Smooth muscle cell of the brain vasculature (primary cell): ENCODE data around the gene DPYSL5.

Experiments used
- DNase-seq: peaks from one replicate; pipeline ENCODE4 v3.0.0-alpha.2; 2012; ENCODE audit warnings: low read depth, low spot score

DPYSL5 gene

DNA sequence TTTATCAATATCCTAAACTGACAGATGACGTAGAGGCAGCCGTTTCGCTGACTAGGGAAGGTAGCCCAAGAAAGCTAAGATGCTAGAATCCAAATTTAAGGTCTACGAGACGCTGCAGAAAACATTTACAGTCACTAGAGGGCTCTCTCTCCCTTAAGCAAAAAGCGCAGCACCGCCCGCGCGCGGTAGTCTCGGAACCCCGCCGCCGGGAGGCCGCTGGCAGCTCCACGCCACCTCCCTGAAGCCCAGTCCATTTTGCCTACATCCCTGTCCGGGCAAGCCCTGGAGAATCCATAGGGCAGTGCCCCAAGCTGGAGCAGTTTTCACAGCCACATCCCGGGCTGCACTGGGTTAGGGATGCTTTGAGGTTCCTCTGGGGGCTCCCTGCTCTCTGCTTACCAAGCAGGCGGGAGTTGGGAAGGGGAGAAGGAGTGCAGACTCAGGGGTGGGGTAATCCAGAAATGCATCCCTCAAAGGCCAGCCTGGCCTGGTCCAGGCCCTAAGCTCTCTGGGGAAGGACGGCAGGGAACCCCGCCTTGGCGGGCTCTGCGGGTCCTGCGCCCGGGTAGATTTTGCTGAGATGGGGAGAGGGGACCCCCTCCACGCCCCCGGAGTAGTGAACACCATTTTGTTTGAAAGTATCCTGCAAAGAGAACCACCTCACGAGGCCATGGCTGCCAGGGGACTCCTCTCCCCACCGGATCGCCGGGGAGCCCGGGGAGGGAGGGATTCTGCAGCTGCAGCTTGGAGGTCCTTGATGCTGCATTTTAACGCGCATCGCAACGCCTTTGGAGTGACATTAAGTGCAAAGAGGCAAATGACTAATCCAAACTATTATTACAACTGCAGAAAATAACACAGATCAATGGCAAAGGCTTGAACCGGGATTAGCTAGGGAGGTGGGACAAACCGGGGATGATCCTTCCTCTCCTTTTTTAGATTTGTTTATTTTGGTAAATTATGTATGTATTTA, 1.3 kb upstream of the DPYSL5 start:
- peak; percentile 37 for DNase-seq

- DNase-seq: no peak
These were observed 651 bp upstream of the DPYSL5 start for GRCh38 chr2:26847307-26847654.

DNA sequence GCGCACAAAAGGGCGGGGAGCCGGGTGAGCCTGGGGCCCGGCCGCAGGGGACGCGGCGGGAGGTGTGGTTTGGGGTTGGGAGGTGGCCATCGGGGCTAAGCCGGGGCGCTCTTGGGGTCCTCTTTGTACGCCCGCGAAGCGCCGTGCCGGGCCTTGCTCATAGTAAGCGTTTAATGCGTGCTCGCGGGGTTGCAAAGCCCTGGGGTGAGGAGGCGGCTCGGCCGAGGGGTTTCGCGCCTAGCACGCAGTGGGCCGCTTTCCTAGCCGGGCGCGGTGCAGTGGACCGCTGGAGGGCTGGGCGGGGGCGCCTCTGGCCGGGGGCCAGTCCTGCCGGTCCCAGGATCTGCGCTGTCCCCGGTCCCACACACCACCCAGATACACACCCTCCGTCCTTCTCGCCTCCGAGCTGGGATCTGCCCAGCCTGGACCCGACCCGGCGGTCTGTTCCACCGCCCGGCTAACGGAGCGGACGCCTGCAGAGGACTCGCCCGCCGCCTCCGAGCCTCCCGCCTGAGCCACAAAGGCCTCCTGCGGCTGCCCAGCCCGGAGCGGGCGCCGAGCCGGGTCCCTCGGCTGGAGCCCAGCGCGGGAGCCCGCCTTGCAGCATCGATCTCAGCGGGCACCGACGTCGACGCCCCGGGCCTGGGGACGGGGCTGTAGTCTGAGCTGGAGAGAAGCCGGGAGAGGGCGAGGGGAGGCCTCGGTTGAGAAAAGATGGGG, 564 bp downstream of the DPYSL5 start:
- no peak for DNase-seq

DNA sequence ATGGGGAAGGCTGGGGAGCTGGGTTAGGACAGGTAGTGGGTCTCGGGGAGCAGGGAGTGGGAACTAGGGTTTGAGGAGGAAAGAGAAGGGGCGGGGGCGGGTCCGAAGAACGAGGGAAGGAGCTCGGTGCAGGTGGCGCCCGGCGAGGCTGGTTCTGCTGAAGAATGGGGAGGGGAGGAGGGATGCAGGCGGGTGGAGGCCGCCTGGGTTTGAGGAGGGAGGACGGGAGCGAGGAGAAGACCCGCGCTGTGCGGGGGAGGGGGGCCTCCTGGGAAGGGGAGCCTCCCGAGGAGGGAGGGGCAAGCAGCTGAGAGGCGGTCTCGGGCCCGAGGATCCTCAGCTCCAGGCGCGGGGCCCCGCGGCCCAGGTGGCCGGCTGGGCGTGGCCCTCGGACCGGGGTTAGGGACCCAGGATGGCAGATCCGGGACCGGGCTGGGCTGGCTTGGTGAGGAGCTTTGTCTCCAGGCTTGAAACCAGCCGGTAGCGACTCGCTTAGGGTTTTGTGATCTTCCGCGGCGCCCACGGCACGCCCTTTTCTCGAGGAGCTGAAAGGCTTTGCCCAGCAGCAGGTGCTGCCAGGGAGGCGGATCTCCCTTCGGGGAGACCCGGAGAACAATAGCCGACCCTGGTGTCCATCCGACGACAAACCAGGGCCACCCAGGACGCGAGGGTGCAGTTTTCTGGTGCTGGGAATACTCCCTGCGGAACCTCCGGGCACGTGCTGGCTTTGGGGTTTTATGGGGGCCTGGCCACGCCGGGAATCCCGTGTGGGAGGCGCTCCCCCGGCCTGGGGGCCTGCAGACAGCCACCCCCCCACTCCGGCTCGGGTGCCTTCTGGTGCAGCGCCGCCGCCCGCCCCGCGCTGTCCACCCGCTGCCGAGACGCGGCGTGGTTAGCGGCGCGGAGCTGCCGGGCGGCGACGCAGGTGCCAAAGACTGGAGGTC, 1.4 kb downstream of the DPYSL5 start:
- DNase-seq: no peak

GRCh38 chr2:26850000-26850431, 2.1 kb downstream of the DPYSL5 start:
- no peak for DNase-seq

DNA sequence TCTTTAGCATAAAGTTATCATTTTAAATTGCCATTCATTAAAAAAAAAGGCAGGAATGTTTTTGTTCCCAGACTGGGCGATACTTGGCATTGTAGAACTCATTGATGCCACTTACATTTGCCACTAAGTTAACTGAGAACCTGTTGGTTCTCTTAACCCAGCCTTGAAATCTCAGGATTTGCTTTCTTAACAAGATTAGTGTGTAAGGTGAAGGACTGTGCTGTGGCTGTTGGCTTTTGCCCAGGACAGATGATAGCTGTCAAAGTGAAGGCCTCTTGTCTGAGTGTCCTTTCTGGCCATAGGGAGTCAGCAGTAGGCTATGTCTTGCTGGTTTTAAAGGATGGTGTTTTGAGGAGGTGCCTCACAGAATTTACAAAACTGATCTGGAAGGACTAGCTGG, 2.6 kb downstream of the DPYSL5 start:
- DNase-seq: no peak

DNA sequence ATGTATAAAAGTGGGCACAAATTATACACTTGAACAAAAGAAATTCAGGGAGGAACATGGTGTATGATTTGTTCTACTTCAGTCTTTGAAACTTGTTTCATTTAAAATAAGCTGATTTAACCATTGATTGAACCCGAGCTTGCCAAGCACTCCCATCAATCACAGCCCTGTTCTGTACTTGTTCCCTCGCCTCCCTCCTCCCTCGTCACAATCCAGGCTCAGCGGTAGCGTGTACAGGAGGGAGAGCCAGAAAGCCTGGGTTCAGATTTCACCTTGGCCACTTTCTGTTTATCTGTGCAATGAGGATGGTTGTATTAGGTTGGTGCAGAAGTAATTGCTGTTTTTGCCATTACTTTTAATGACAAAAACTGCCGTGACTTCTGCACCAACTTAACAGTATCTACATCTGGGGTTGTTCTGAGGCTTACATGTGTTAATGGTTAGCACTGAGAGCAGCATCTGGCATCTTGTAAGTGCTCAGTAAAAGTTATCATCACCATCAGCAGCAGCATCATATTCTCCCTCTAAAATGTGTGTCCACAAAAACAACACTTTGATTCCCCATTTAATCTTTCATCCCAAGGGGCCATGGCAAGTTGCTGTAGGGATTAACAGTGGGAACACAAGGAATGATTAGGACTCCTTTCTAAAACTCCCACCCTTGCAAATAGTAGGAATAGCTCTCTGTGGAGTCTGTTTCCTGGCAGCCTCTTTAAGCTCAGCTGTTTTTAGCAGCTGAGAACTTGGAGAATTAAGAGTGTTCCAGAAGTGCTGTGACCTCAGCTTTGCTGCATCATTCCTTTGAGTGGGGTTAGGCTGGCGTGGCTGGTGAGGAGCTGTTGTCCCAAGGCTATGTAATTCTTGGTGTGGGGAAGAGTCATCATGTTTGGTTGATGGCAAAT, 4.7 kb downstream of the DPYSL5 start:
- no peak for DNase-seq

GRCh38 chr2:26853751-26854150, 5.8 kb downstream of the DPYSL5 start:
- no peak for DNase-seq

DNA sequence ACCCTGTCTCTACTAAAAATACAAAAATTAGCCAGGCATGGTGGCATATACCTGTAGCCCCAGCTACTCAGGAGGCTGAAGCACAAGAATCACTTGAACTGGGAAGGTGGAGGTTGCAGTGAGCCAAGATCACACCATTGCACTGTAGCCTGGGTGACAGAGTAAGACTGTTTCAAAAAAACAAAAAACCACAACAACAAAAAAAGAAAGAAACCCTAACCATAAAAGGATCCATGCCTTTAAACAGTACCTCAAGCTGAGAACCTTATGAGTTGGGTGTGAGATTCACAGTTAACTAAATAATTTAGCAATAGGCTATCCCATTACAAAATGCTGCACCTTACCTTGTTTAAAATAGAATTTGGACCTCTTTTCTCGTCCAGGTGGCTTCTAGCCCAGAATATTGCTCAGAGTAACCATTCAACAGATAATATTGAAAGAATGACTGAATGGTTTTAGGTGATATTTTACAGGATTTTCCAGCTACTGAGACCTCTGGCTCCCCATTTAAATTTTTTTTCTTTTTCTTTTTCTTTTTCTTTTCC, 6.4 kb downstream of the DPYSL5 start:
- DNase-seq: no peak

DNA sequence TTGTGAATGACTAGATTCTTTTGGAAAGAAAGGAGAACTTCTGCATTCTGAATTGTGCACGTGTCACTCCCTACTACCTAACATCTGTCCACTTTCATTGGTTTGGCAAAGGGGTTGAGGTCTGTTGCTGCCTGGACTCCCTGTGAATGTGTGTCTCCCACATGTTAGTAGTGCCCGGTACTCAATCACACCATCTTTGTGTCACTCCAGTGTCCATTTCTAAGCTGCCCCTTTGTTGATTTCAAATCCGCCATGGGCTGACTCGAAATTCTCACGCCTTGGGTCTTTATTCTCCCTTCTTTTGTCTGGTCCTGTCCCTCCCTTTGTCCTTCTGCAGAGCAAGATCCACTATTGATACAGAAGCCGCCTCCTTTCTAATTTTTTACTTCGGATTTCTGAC, 7.5 kb downstream of the DPYSL5 start:
- no peak for DNase-seq

DNA sequence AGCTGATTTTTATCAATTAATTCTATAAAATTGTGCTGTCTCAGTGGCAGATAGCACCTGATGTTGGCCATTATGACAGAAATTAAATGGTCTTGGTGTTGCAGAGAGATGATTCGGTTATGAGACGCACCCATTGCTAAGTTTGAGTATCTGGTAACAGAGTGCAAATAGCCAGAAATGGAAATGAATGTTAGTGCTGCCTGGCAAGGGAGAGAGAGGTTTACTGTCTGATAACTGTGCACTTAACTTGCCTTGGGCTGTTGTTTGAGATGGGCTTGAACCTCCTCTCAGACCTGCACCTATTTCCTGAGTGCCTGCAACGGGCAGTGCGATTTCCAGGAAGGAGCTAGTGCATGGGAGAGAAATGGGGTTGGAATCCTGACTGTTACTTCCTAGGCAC, 11.7 kb downstream of the DPYSL5 start:
- DNase-seq: no peak

DNA sequence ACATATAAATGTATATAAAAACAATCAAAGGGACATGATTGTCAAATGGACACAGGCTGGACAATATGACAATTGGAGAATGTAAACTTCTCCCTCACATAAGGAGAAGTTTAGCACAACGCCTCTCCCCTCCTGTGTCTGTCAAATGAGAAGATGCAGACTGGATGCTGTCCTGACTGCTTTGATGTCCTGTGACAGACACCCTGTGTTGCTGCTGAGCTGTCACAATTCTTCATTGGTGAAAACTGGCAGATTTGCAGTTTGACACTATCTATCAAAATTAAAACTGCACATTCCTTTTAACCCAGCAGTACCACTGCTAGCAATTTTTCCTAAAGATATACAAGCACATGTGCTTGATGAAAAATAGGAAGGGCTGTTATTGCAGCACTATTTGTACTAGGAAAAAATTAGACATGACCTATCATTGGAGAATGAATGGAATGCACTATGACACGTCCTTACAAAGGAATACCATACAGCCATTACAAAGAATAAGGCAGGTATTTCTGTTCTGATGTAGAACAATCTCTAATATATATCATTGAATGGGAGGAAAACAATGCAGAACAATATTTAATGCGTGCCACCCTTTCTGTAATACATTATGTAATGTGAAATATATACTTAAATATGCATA, 12.4 kb downstream of the DPYSL5 start:
- no peak for DNase-seq

DNA sequence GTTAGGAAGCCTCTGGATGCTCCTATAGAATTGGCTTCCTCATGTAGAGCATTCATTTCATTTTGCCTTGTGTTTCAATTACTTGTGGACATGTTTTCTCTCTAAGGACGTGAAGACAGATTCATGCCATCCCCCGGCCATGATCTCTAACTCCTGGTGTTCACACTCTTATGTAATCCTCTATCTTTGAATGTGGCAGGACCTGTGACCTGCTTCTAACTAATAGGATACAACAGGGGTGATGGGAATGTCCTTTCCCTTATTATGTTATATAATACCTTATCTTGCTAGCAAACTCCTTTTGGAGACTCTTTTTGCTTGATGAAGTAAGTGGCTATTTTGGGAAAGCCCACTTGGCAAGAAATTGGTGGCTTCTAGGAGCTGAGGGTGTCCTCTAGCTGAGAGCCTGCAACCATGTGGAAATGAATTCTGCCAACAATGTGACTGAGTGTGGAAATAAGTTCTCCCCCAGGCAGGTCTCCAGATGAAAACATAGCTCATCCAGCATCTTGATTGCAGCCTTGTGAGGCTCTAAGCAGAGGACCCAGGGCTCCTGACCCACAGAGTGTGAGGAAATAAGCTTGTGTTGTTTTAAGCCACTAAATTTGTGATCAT, 13.8 kb downstream of the DPYSL5 start:
- no peak for DNase-seq

GRCh38 chr2:26864226-26864625, 16.3 kb downstream of the DPYSL5 start:
- no peak for DNase-seq

DNA sequence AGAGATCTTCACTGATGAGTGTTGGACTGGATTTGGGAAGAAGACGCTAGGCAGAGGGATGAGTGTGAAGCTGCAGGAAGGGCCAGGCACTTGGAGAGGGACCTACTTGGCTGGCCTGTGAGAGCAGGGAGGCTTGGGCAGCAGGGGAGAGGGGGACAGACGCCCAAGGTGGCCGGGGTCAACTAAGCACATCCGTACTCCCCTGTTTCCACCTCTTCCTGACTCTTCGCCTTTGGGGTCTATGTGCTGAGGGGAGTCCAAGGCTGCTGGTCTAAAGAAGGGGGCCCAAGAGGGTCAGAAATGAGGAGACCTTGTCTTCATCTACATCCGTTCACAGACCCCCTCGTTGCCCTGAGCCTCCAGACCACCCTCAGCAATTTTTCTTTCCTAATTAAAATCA, 16.7 kb downstream of the DPYSL5 start:
- DNase-seq: no peak

DNA sequence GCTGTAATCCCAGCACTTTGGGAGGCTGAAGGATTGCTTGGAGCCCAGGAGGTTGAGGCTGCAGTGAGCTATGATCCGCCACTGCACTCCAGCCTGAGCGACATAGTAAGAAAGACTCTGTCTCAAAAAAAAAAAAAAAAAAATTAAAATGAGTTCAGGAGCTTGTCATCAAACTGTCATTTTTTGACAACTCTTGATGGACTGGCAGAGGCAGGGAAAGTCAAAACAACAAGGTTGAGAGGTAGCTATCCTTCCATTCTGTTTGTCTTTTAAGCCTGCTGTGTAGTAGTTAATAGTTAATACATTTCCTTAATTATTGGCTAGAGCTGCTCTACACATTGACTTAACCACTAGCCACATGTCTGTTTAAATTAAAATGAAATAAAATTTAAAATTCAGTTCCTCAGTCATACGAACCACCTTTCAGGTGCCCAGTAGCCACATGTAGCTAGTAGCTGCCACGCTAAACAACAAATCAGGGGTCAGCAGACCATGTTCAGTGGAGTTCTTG, 22.7 kb downstream of the DPYSL5 start:
- no peak for DNase-seq

DNA sequence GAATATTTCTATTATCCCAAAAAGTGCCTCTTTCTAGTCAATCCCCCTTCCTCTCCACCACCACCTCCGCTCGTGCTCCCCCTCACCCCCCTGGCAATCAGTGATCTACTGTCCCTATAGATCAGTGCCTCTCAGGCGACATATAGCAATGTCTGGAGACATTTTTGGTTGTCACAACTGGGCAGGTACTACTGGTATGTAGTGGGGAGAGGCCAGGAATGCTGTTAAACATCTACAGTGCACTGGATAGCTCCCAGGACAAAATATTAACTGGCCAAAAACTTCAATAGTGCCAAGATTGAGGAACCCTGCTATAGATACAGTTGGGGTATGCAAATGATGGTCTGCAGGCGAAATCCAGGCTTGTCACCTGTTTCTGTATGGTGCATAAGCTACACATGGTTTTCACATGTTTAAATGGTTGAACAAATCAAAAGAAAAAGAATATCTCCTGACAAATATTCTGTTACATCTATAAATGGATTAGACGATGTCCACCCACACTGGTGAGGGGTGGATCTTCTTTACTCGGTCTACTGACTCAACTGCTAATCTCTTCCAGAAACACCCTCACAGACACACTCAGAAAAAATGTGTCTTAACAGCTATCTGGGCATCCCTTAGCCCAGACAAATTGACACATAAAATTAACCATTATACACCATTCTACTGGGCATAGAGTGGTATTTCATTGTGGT, 25.5 kb downstream of the DPYSL5 start:
- no peak for DNase-seq

DNA sequence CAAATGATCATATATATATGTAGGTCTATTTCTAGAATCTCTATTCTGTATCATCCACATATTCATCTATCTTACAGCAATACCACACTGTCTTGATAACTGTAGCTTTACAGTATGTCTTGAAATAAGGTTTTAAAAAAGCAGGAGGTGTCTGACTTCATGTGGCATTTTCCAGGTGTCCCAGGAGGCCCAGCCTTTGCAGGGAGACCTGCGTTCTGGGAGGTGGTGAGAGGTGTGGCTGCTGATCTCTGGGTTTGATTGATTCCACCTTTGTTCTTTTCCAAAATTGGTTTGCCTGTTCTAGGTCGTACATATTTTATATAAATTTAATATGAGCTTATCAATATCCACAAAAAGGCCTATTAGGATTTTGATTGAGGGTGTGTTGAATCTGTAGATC, 26.6 kb downstream of the DPYSL5 start:
- DNase-seq: no peak
